Osteoblast (primary cell): ENCODE results near the gene AAMP. TPM values are rescaled to one million over a fixed set of nuclear protein-coding genes. Genes with fewer than 3 reads are reported as not detected.

Experiments
- DNase-seq: peaks from one replicate; pipeline ENCODE4 v3.0.0; 2011; ENCODE audit warnings: low spot score, mixed read lengths; ENCODE audit not compliant: insufficient read length; ENCODE audit errors: missing footprints
- H2AFZ ChIP-seq: 2 replicates; pipeline ENCODE4 v1.6.0; 2011; ENCODE audit warnings: mild to moderate bottlenecking, low read length
- H3K27ac ChIP-seq: 2 replicates; pipeline ENCODE4 v1.5.1; 2011; ENCODE audit warnings: mild to moderate bottlenecking, low read depth, low read length, moderate library complexity
- H3K27me3 ChIP-seq: 2 replicates; pipeline ENCODE4 v1.6.0; 2012; ENCODE audit warnings: mild to moderate bottlenecking, control low read depth, inconsistent platforms, low read length, moderate library complexity; ENCODE audit not compliant: insufficient read depth
- H3K36me3 ChIP-seq: 2 replicates; pipeline ENCODE4 v1.5.1; 2011; ENCODE audit warnings: mild to moderate bottlenecking, low read length, control low read depth, moderate library complexity; ENCODE audit not compliant: insufficient read depth
- H3K4me1 ChIP-seq: 2 replicates; pipeline ENCODE4 v1.5.1; 2011; ENCODE audit warnings: mild to moderate bottlenecking, low read length, control low read depth, moderate library complexity; ENCODE audit not compliant: insufficient read depth
- H3K4me2 ChIP-seq: 2 replicates; pipeline ENCODE4 v1.6.0; 2011; ENCODE audit warnings: mild to moderate bottlenecking, low read length; ENCODE audit not compliant: insufficient read depth
- H3K4me3 ChIP-seq: fragments of 200-600 bp; sonication (generic); 3 replicates; pipeline ENCODE4 v1.5.1; 2012; ENCODE audit warnings: mild to moderate bottlenecking, low read length, inconsistent platforms; ENCODE audit not compliant: insufficient read depth
- H3K79me2 ChIP-seq: 2 replicates; pipeline ENCODE4 v1.6.0; 2012; ENCODE audit warnings: mild to moderate bottlenecking, low read length, control low read depth, inconsistent platforms; ENCODE audit not compliant: insufficient read depth
- H3K9me3 ChIP-seq: 2 replicates; pipeline ENCODE4 v1.5.1; 2011; ENCODE audit warnings: low read depth, low read length, control low read depth
- H4K20me1 ChIP-seq: 2 replicates; pipeline ENCODE4 v1.6.0; 2012; ENCODE audit warnings: mild to moderate bottlenecking, low read length, control low read depth; ENCODE audit not compliant: insufficient read depth
- CTCF ChIP-seq: IDR thresholded peaks from 2 replicates; pipeline ENCODE4 v1.5.1; 2011; ENCODE audit warnings: mild to moderate bottlenecking, low read depth, low read length, moderate library complexity; ENCODE audit errors: extremely low read depth
- total RNA-seq: library from RNA; depleted of rRNA; stranded (reverse); fragments of >200 nt; gene quantifications from 2 replicates; pipeline ENCODE4 v1.2.3, GENCODE V29; 2012

The AAMP gene, protein sequence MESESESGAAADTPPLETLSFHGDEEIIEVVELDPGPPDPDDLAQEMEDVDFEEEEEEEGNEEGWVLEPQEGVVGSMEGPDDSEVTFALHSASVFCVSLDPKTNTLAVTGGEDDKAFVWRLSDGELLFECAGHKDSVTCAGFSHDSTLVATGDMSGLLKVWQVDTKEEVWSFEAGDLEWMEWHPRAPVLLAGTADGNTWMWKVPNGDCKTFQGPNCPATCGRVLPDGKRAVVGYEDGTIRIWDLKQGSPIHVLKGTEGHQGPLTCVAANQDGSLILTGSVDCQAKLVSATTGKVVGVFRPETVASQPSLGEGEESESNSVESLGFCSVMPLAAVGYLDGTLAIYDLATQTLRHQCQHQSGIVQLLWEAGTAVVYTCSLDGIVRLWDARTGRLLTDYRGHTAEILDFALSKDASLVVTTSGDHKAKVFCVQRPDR
- total RNA-seq, result 85.7 and 97.0 TPM in 2 replicates

GRCh38 chr2:218269900-218270720 lies at the start of gene AAMP, which contains the start of gene PNKD:
AAMP (minus strand) TSS chr2:218270137; CDS start chr2:218270086, 51 bp downstream.
PNKD (plus strand) TSS chr2:218270519; CDS start chr2:218270536, 17 bp downstream.
- Histone ChIP-seq H2AFZ (peak within 1 kb of the TSS; percentile 96), H3K4me1 (peaks cover 30% of the 10 kb centered on the region), H3K36me3 (peaks cover 46% of the 10 kb centered on the region), H3K27ac (peak within 1 kb of the TSS; percentile 85), H3K4me3 (peak within 1 kb of the TSS; percentile 98), H3K27me3 (no peaks in the 10 kb centered on the region), H4K20me1 (peaks cover 29% of the 10 kb centered on the region), H3K9me3 (no peaks in the 10 kb centered on the region), H3K79me2 (peaks cover 47% of the 10 kb centered on the region), H3K4me2 (peak within 1 kb of the TSS; percentile 100)
- DNase-seq, result peak; percentile 100
- no peak for TF ChIP-seq CTCF

DNA sequence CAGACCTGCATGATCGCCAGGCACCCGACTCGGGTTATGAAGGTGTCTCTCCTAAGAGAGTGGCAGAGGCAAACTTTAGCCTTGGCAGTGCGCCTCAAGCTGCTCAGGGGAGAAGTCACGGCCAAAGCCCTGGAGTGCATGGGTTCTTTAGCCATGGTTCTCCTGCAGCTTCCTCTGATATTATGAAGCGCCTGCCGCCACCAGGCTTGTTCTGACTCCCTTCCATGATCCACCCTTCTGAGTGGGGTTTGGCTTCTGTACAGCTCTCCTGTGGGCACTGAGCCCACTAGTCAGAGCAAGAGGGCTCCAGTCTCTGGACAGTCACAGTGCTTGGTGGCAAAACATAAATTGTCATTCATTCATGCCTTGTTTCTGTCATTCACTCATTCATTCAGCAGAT lies 48.3 kb upstream of the AAMP start:
- Histone ChIP-seq H3K27me3 (no peaks in the 10 kb centered on the region), H3K9me3 (no peaks in the 10 kb centered on the region), H3K79me2 (no peaks in the 10 kb centered on the region), H3K4me2 (no peak overlapping the region), H3K36me3 (no peaks in the 10 kb centered on the region), H3K4me3 (no peak overlapping the region), H2AFZ (no peak overlapping the region), H3K4me1 (peaks cover 7% of the 10 kb centered on the region), H3K27ac (no peak overlapping the region), H4K20me1 (no peaks in the 10 kb centered on the region)
- no peak for TF ChIP-seq CTCF
- DNase-seq, result no peak

- Histone ChIP-seq H3K27me3 (no peaks in the 10 kb centered on the region), H3K4me1 (peaks cover 7% of the 10 kb centered on the region), H3K27ac (no peak overlapping the region), H3K36me3 (no peaks in the 10 kb centered on the region), H3K79me2 (no peaks in the 10 kb centered on the region), H4K20me1 (no peaks in the 10 kb centered on the region), H2AFZ (no peak overlapping the region), H3K4me3 (no peak overlapping the region), H3K4me2 (no peak overlapping the region), H3K9me3 (no peaks in the 10 kb centered on the region)
- no peak for DNase-seq
- no peak for TF ChIP-seq CTCF
Measured at GRCh38 chr2:218317835-218318234, 47.9 kb upstream of the AAMP start.

DNA sequence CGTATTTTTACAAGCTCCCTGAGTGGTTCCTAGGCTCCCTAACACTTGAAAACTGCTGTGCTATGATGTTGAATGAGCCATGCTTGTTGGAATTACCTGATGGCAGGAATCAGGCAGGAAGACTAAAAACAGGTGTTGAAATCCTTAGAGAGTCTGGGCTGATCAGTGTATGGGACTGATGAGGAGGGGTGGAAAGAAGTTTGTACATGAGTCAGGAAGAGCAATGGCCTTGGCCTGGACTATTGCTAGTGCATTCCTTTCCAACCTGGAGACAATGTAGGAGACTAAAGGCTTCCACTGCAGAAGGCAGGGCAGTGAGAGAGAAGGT lies 47.3 kb upstream of the AAMP start:
- H3K9me3 ChIP-seq, result no peaks in the 10 kb centered on the region
- H4K20me1 ChIP-seq, result no peaks in the 10 kb centered on the region
- no peak for DNase-seq
- H3K27me3 ChIP-seq, result no peaks in the 10 kb centered on the region
- no peaks in the 10 kb centered on the region for H3K79me2 ChIP-seq
- no peak overlapping the region for H3K27ac ChIP-seq
- no peaks in the 10 kb centered on the region for H3K36me3 ChIP-seq
- TF ChIP-seq CTCF, result no peak
- H3K4me2 ChIP-seq, result no peak overlapping the region
- H3K4me1 ChIP-seq, result peaks cover 1% of the 10 kb centered on the region
- H3K4me3 ChIP-seq, result no peak overlapping the region
- H2AFZ ChIP-seq, result no peak overlapping the region
